HepG2 (cell line): ENCODE results near the gene FAM210A. TPM values are rescaled to one million over a fixed set of nuclear protein-coding genes. Genes with fewer than 3 reads are reported as not detected.

Experiments used
- ATAC-seq: fragments of 200-7000 bp; cut with Tn5 transposase; 3 replicates; pipeline ENCODE4 v1.9.1; 2020; ENCODE audit warnings: mild to moderate bottlenecking, moderate library complexity
- BruUV-seq: library from RNA; stranded (reverse); fragments of 400-500 nt; replicated peaks from 2 replicates; lab custom pipeline; 2021; lab: Mats Ljungman, UMichigan
- CTCF ChIA-PET: fragments of 300-600 bp; formaldehyde crosslinking; extraction: SDS; loops from one replicate; lab custom pipeline; 2021; ENCODE audit warnings: low total read pairs, inconsistent platforms, low intra/inter-chr PET ratio; lab: Yijun Ruan, JAX
- POLR2A ChIA-PET: fragments of 350-600 bp; sonication (Branson Sonifier 250); formaldehyde crosslinking; loops from one replicate; lab custom pipeline; 2020; ENCODE audit warnings: antibody characterized with exemption, inconsistent platforms; lab: Yijun Ruan, JAX
- DNase-seq: peaks from one replicate; pipeline ENCODE4 v3.0.0-alpha.2; 2015; ENCODE audit warnings: low spot score
- FAIRE-seq: peaks from 3 replicates; lab custom pipeline; 2011; peaks lifted over from hg19 to GRCh38; lab: Jason Lieb, UNC
- H2AFZ ChIP-seq: one replicate; pipeline ENCODE4 v1.6.1; 2011; ENCODE audit warnings: low read length, inconsistent platforms
- H3K27ac ChIP-seq: fragments of 300-600 bp; 3 replicates; pipeline ENCODE4 v1.8.0; 2011; ENCODE audit warnings: mixed run types, mild to moderate bottlenecking, mixed read lengths, low read length, inconsistent platforms; ENCODE audit not compliant: insufficient read depth; ENCODE audit errors: extremely low read length
- H3K27me3 ChIP-seq, 2 experiments: fragments of 200-600 bp in 1 of 2; 2 replicates in 1 of 2; 3 replicates in 1 of 2; pipeline versions ENCODE4 v1.6.0 to v1.8.0; 2011; ENCODE audit warnings: low read length in 2 of 2, mild to moderate bottlenecking in 2 of 2, moderate library complexity in 2 of 2, inconsistent platforms in 1 of 2; ENCODE audit not compliant: insufficient read depth in 2 of 2, control insufficient read depth in 1 of 2
- H3K36me3 ChIP-seq, 2 experiments: fragments of 200-600 bp in 1 of 2; replicated peaks in 1 of 2; 2 replicates in 1 of 2; 3 replicates in 1 of 2; pipeline versions ENCODE4 v1.5.1 to v1.8.0; 2011; ENCODE audit warnings: low read length in 2 of 2, inconsistent platforms in 1 of 2; ENCODE audit not compliant: insufficient read depth in 2 of 2, control insufficient read depth in 1 of 2
- H3K4me1 ChIP-seq: 2 replicates; pipeline ENCODE4 v1.5.1; 2012; ENCODE audit warnings: low read length, inconsistent platforms; ENCODE audit not compliant: insufficient read depth
- H3K4me2 ChIP-seq: 2 replicates; pipeline ENCODE4 v1.6.0; 2011; ENCODE audit warnings: low read depth, low read length, inconsistent platforms
- H3K4me3 ChIP-seq, 3 experiments: fragments of 200-600 bp in 1 of 3; sonication (generic), shearing (Covaris generic) in 1 of 3; replicated peaks in 1 of 3; 2 replicates each; pipeline ENCODE4 v1.5.1; 2011 to 2016; ENCODE audit warnings: low read length in 3 of 3, inconsistent platforms in 2 of 3, low read depth in 2 of 3, mild to moderate bottlenecking in 2 of 3, control low read depth in 1 of 3, mixed read lengths in 1 of 3; ENCODE audit not compliant: insufficient read depth in 1 of 3
- H3K79me2 ChIP-seq: one replicate; pipeline ENCODE4 v1.6.1; 2011; ENCODE audit warnings: low read length, inconsistent platforms; ENCODE audit not compliant: insufficient read depth
- H3K9ac ChIP-seq: 2 replicates; pipeline ENCODE4 v1.6.0; 2011; ENCODE audit warnings: mild to moderate bottlenecking, low read depth, low read length, inconsistent platforms; ENCODE audit not compliant: insufficient read depth
- H3K9me3 ChIP-seq: 2 replicates; pipeline ENCODE4 v1.5.1; 2012; ENCODE audit warnings: mild to moderate bottlenecking, low read length
- H4K20me1 ChIP-seq: 2 replicates; pipeline ENCODE4 v1.6.0; 2011; ENCODE audit warnings: inconsistent platforms, mild to moderate bottlenecking, low read length, moderate library complexity; ENCODE audit not compliant: insufficient read depth
- MED13 ChIP-seq: sonication (generic); formaldehyde crosslinking; IDR thresholded peaks from 2 replicates; pipeline ENCODE4 v1.5.0; 2020; ENCODE audit warnings: missing genetic modification reagents
- THYN1 ChIP-seq: sonication (generic); formaldehyde crosslinking; IDR thresholded peaks from 2 replicates; pipeline ENCODE4 v1.8.1; 2023; ENCODE audit warnings: low read depth, mild to moderate bottlenecking, moderate library complexity, missing genetic modification reagents, borderline replicate concordance
- TOE1 ChIP-seq: sonication (generic); formaldehyde crosslinking; IDR thresholded peaks from 2 replicates; pipeline ENCODE4 v1.4.0; 2020; ENCODE audit warnings: mild to moderate bottlenecking, missing genetic modification reagents
- ZNF672 ChIP-seq: sonication (generic); formaldehyde crosslinking; IDR thresholded peaks from 2 replicates; pipeline ENCODE4 v1.8.1; 2022; ENCODE audit warnings: missing genetic modification reagents
- ZNF850 ChIP-seq: sonication (generic); formaldehyde crosslinking; conservative IDR thresholded peaks from 2 replicates; pipeline ENCODE4 v1.9.0; 2021; ENCODE audit warnings: mild to moderate bottlenecking, missing genetic modification reagents
- WGBS: methylation state at CpG from one replicate; pipeline ENCODE4 v1.1.6; 2017; ENCODE audit warnings: low lambda C conversion rate; 5-methylcytosine and 5-hydroxymethylcytosine counted together
- in situ Hi-C: cut with HindIII; loops from 2 replicates; pipeline ENCODE4 v1.10.0; 2017; ENCODE audit warnings: low pct_unique_long_range_greater_than_20kb; ENCODE audit not compliant: extremely low pct_ligation_motif_present
- intact Hi-C: fragments of 100-400 bp; cut with micrococcal nuclease; formaldehyde crosslinking; loops from one replicate; pipeline ENCODE4 v1.10.0; 2022; ENCODE audit not compliant: unreplicated experiment
- polyA plus RNA-seq, 8 experiments: library from polyadenylated mRNA; depleted of rRNA in 3 of 8; stranded (reverse) in 7 of 8; unstranded in 1 of 8; fragments of >200 nt; fragmentation: Illumina TruSeq in 4 of 8; extraction: Trizol in 4 of 8; gene quantifications; 2 replicates each; pipeline versions ENCODE4 v1.2.1 to v1.2.3, GENCODE V29; 2011 to 2016; ENCODE audit warnings: low read depth in 4 of 8, missing spikeins in 1 of 8, mixed read lengths in 1 of 8; ENCODE audit not compliant: insufficient read depth in 1 of 8
- total RNA-seq, 5 experiments: library from RNA; depleted of rRNA; stranded (reverse); fragments of >200 nt; fragmentation: Illumina TruSeq; extraction: Trizol; gene quantifications; 2 replicates each; pipeline ENCODE4 v1.2.3, GENCODE V29; 2016; ENCODE audit warnings: low read depth in 1 of 5
- TF ChIP-seq, protein P1 (sequence below): IDR thresholded peaks from 2 replicates; pipeline ENCODE4 v1.6.1; 2016; ENCODE audit warnings: mild to moderate bottlenecking
- TF ChIP-seq, protein P2 (sequence below): sonication (generic); formaldehyde crosslinking; IDR thresholded peaks from 2 replicates; pipeline ENCODE4 v1.5.0; 2020; ENCODE audit warnings: missing genetic modification reagents, mild to moderate bottlenecking, borderline replicate concordance

The FAM210A gene
- total and polyA plus RNA-seq, 2 of the 13 experiments (the other 11 are each of a cell fraction or from before 2014, with no cell fraction given): 33.2 to 37.5 TPM

DNA sequence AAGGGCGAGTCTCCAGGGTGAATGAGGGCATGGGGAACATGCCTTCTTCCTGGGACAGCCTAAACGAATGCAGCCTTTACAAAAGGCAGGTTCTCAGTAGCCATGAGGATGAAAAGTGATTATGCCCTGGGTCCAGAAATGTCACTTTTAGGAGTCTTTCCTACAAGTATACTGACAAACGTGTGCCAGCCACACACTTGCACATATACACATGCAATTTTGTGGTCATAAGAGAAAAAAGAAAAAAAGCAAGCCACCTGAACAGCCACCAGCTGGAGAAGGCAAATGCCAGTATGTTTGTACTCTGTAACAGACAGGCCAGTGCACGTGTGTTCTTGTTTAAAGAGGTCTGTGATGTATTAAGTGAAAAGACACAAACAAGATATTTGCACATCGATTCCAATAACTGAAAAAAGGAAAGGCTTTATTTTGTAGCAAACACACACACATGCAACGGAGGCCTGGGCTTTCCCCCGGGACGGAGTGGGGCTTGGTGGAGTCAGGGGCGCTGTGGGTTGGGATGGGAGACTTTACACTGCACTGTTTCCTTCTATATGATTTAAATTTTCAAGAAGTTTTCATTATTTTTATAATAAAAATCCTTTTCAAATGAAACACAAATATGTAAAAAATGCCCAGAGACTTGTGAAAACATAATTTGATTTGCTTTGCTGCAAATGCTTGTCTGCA lies 108.4 kb downstream of the FAM210A start:
- Histone ChIP-seq H3K9me3 (no peaks in the 10 kb centered on the region), H3K4me1 (peaks cover 8% of the 10 kb centered on the region; the same call in 1 of the 2 replicates), H3K36me3 (no peaks in the 10 kb centered on the region), H3K79me2 (no peaks in the 10 kb centered on the region), H4K20me1 (no peaks in the 10 kb centered on the region), H3K9ac (no peak overlapping the region), H3K4me3 (no peak overlapping the region), H3K27me3 (no peaks in the 10 kb centered on the region), H3K27ac (no peak overlapping the region), H2AFZ (no peak overlapping the region)
- 74% methylated on average over 9 of the region's 9 CpGs for WGBS
- FAIRE-seq (no peak), DNase-seq (no peak)
- in situ Hi-C loops: no loop called here
- POLR2A ChIA-PET: no interaction called here
- BruUV-seq: no TSS peak
- CTCF ChIA-PET: no interaction called here
- TF ChIP-seq MED13 (CRISPR knock-in tag) (no peak), THYN1 (no peak), TOE1 (CRISPR knock-in tag) (no peak), ZNF672 (CRISPR knock-in tag) (no peak), ZNF850 (CRISPR knock-in tag) (no peak)
- TF ChIP-seq, protein P1, sequence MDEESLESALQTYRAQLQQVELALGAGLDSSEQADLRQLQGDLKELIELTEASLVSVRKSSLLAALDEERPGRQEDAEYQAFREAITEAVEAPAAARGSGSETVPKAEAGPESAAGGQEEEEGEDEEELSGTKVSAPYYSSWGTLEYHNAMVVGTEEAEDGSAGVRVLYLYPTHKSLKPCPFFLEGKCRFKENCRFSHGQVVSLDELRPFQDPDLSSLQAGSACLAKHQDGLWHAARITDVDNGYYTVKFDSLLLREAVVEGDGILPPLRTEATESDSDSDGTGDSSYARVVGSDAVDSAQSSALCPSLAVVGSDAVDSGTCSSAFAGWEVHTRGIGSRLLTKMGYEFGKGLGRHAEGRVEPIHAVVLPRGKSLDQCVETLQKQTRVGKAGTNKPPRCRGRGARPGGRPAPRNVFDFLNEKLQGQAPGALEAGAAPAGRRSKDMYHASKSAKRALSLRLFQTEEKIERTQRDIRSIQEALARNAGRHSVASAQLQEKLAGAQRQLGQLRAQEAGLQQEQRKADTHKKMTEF (CRISPR knock-in tag): no peak
- TF ChIP-seq, protein P2, sequence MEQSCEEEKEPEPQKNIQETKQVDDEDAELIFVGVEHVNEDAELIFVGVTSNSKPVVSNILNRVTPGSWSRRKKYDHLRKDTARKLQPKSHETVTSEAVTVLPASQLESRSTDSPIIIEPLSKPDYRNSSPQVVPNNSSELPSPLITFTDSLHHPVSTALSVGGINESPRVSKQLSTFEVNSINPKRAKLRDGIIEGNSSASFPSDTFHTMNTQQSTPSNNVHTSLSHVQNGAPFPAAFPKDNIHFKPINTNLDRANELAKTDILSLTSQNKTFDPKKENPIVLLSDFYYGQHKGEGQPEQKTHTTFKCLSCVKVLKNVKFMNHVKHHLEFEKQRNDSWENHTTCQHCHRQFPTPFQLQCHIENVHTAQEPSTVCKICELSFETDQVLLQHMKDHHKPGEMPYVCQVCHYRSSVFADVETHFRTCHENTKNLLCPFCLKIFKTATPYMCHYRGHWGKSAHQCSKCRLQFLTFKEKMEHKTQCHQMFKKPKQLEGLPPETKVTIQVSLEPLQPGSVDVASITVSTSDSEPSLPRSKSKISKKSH (CRISPR knock-in tag): no peak
- TF ChIP-seq, all 625 proteins: peak for 0
- ATAC-seq: no peak
- intact Hi-C loops: no loop called here
- no peak overlapping the region for H3K4me2 ChIP-seq
